Activated naive CD4-positive, alpha-beta T cell treated with Interleukin-2 at 50 U/mL for 16 hours (primary cell): Measurements from ENCODE around the gene FCGR3A.
"Not testable (repeated sequence)": the region's sequence is repeated elsewhere in the genome, so short reads cannot be mapped to it uniquely, and the experiment has no call there.

Source experiments
- DNase-seq: peaks from one replicate; pipeline ENCODE4 v3.0.0-alpha.2; 2020

Gene FCGR3A

GRCh38 chr1:161556143-161556542, 6.5 kb upstream of the FCGR3A start:
- DNase-seq, result not testable (repeated sequence)

GRCh38 chr1:161554815-161555417, 5.3 kb upstream of the FCGR3A start:
- not testable (repeated sequence) for DNase-seq

GRCh38 chr1:161554340-161554739, 4.7 kb upstream of the FCGR3A start:
- DNase-seq, result not testable (repeated sequence)

- DNase-seq, result not testable (repeated sequence)
Observed at GRCh38 chr1:161553631-161554030, 4.0 kb upstream of the FCGR3A start.

GRCh38 chr1:161550942-161551341, 1.3 kb upstream of the FCGR3A start:
- DNase-seq, result not testable (repeated sequence)

- DNase-seq, result not testable (repeated sequence)
Observed at GRCh38 chr1:161548749-161549406, 740 bp downstream of the FCGR3A start.

- DNase-seq, result not testable (repeated sequence)
Observed at GRCh38 chr1:161547995-161548741, 1.4 kb downstream of the FCGR3A start.

- not testable (repeated sequence) for DNase-seq
Observed at GRCh38 chr1:161545005-161545731, 4.5 kb downstream of the FCGR3A start.

GRCh38 chr1:161543125-161543524, 6.5 kb downstream of the FCGR3A start:
- not testable (repeated sequence) for DNase-seq

GRCh38 chr1:161542091-161542559, 7.5 kb downstream of the FCGR3A start:
- peak; percentile 68 for DNase-seq

GRCh38 chr1:161540570-161540960, 9.1 kb downstream of the FCGR3A start:
- peak; percentile 15 for DNase-seq

GRCh38 chr1:161539731-161540569, 9.7 kb downstream of the FCGR3A start:
- peak; percentile 93 for DNase-seq

GRCh38 chr1:161538925-161539479, 10.6 kb downstream of the FCGR3A start:
- DNase-seq, result not testable (repeated sequence)

- not testable (repeated sequence) for DNase-seq
Observed at GRCh38 chr1:161537068-161537669, 12.4 kb downstream of the FCGR3A start.

GRCh38 chr1:161532644-161533567, 16.7 kb downstream of the FCGR3A start:
- DNase-seq, result not testable (repeated sequence)

- no peak for DNase-seq
Observed at GRCh38 chr1:161531986-161532643, 17.5 kb downstream of the FCGR3A start.

GRCh38 chr1:161530671-161531641, 18.7 kb downstream of the FCGR3A start:
- peak; percentile 91 for DNase-seq

GRCh38 chr1:161530158-161530557, 19.5 kb downstream of the FCGR3A start:
- DNase-seq, result peak; percentile 69
